ENCODE measurements around the gene ARF1.

ARF1 gene

DNA sequence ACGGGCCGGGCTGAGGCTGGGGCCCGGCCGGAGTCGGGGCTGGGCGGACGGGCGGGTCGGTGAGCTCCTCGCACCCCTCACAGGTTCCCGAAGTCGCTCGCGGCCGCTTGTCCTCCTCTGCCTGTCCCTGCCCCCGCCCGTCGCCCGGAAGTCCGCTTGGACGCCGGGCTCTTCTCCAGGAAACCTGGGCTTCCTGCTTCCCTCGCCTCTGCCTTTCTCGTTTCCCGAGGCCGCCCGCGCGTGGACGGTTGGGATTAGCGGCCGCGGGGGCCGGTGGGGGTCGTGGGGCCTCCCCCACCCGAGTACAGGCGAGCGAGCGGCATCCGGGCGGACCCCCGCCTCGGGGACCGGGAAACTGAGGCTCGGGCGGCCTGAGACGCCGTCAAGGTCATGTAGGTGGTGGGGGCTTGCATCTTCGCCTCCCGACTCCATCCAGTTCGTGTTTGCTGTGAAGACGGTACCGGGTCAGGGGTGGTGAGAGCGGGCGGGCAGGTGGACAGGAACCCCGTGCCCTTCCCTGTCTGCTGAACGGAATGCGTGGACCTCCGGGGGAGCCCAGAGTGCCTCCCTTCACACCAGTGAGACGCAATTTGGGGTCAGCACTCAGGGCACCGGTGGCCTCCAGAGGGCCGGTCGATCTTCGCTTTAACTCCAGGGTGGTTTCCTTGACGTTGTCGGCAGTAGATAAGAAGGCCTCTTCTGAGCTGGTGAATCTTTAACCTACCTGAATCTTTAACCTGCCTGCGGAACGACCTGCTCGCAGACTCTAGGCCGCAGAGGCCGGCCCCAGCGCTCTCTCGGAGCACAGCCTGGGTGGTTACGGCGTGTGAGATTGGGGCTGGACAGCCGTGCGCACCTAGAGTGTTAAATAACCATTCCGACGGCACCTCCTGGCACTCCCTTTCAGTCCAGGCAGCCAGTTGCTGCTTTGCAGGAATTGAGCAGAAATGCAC is 686 bp downstream of the ARF1 start:
- H3K9ac ChIP-seq (ENCODE audit: low read depth, low read length): peak overlapping the region; percentile 92
- peak overlapping the region; percentile 92 for H3K27ac ChIP-seq (ENCODE audit: low read depth, low read length)
- peaks cover 17% of the 10 kb centered on the region for H3K4me1 ChIP-seq (ENCODE audit: control insufficient read depth, insufficient read depth, low read length)
- H3K4me3 ChIP-seq (ENCODE audit: low read depth, low read length): peak overlapping the region; percentile 81
- peaks cover 16% of the 10 kb centered on the region for H3K27me3 ChIP-seq (ENCODE audit: control insufficient read depth, insufficient read depth, low read length)
- no peaks in the 10 kb centered on the region for H3K9me3 ChIP-seq (ENCODE audit: control insufficient read depth, insufficient read depth, low read length)
- H3K36me3 ChIP-seq (ENCODE audit: control insufficient read depth, insufficient read depth, low read length): peaks cover 13% of the 10 kb centered on the region

DNA sequence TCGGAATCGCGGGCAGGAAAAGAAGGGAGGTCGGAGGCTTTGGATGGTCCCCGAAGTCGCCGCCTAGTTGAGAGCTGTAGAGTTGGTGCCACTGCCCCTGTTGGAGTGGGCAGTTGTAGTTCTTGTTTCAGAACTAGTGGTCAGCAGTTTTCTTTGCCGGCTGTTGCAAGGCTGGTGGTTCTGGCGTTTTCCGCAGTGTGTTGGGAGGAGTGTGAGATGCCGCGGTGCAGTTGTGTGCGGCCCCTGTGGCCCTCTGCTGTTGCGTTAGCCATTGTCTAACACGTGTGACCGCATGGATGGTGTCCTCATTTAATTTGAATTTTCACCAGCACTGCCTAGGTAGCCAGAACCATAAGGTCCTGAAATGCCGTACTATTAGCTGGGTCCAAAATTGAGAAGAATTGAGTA is 1.4 kb downstream of the ARF1 start:
- H3K9me3 ChIP-seq (ENCODE audit: control insufficient read depth, insufficient read depth, low read length): no peaks in the 10 kb centered on the region
- peaks cover 9% of the 10 kb centered on the region for H3K27me3 ChIP-seq (ENCODE audit: control insufficient read depth, insufficient read depth, low read length)
- peaks cover 19% of the 10 kb centered on the region for H3K36me3 ChIP-seq (ENCODE audit: control insufficient read depth, insufficient read depth, low read length)
- H3K9ac ChIP-seq (ENCODE audit: low read depth, low read length): peak overlapping the region; percentile 92
- peak overlapping the region; percentile 81 for H3K4me3 ChIP-seq (ENCODE audit: low read depth, low read length)
- H3K27ac ChIP-seq (ENCODE audit: low read depth, low read length): peak overlapping the region; percentile 92
- H3K4me1 ChIP-seq (ENCODE audit: control insufficient read depth, insufficient read depth, low read length): peaks cover 17% of the 10 kb centered on the region

DNA sequence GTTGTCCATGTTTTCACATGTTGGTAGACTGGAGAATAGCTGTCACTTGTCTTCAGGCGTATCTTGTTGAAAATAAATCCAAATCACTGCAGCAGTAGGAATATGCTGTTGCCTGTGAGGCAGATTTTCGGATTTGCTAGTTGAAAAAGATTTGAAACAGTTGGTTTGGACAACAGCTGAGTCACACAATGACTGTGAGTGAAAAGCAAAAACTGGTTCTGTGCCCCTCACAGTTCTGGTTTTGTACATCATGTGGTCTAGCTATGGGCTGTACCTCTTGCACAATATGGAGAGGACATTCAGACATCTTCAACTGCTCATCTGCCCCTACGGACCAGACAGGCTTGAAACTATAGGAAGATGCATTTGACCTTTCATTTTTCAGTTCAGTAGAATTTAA is 1.8 kb downstream of the ARF1 start:
- Histone ChIP-seq H3K9ac (ENCODE audit: low read depth, low read length) (peak overlapping the region; percentile 92; the same call in 1 of the 2 replicates), H3K4me3 (ENCODE audit: low read depth, low read length) (peak overlapping the region; percentile 81), H3K36me3 (ENCODE audit: control insufficient read depth, insufficient read depth, low read length) (peaks cover 20% of the 10 kb centered on the region), H3K27me3 (ENCODE audit: control insufficient read depth, insufficient read depth, low read length) (peaks cover 4% of the 10 kb centered on the region; the same call in 1 of the 2 replicates), H3K4me1 (ENCODE audit: control insufficient read depth, insufficient read depth, low read length) (peaks cover 17% of the 10 kb centered on the region), H3K27ac (ENCODE audit: low read depth, low read length) (peak overlapping the region; percentile 51), H3K9me3 (ENCODE audit: control insufficient read depth, insufficient read depth, low read length) (no peaks in the 10 kb centered on the region)

DNA sequence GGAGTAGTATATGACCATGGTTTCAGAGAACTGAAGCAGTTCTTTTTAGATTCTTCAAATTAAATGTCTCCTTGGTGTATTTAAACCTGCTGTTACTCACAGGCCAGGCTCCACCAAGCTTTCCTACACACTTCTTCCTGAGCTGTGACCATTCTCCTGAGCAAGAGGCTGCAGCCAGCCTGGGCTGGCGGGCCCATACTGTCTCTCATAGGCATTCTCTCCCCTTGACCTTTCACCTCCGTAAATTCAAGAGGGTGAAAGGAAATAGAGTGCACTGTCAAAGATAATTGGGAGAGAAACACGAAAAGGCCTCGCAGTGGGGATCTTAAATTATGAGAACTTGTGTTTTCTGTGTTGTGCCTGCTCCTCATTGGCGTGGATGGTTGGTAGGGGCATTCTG is 2.3 kb downstream of the ARF1 start:
- no peaks in the 10 kb centered on the region for H3K27me3 ChIP-seq (ENCODE audit: control insufficient read depth, insufficient read depth, low read length)
- no peaks in the 10 kb centered on the region for H3K9me3 ChIP-seq (ENCODE audit: control insufficient read depth, insufficient read depth, low read length)
- peaks cover 22% of the 10 kb centered on the region for H3K36me3 ChIP-seq (ENCODE audit: control insufficient read depth, insufficient read depth, low read length)
- H3K9ac ChIP-seq (ENCODE audit: low read depth, low read length): no peak overlapping the region
- peak overlapping the region; percentile 81; the same call in 1 of the 2 replicates for H3K4me3 ChIP-seq (ENCODE audit: low read depth, low read length)
- H3K27ac ChIP-seq (ENCODE audit: low read depth, low read length): peak overlapping the region; percentile 51
- peaks cover 17% of the 10 kb centered on the region for H3K4me1 ChIP-seq (ENCODE audit: control insufficient read depth, insufficient read depth, low read length)

DNA sequence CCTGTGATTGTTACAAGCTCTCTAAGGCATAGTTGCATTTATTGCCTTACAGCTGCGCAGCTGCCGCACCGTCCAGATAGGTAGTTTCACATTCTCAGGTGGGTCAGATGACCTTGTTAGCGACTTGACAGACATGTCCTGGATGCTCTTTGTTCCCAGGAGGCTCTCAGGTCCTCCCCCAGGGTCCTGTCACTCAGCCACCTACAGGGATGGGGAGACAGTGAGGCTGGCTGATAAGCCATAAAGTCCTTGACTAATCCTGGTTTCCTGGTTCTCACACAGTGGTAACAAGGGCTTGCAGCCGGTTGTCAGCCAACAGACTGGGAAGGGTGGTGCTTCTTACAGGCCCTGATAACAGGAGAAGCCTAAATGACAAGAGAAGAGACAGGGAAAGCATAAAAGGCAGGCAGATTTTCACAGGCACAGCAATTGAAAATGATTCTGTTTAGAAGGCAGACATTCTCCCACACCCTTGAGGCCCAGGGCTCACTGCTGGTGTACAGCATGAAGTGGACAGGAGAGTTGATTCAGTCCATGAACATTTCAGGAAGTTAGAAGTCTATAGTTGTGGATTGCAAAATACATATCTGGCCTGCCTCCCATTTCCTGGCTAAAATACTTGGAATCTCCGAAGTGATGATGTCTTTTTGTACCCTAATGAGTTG is 2.9 kb downstream of the ARF1 start:
- Histone ChIP-seq H3K36me3 (ENCODE audit: control insufficient read depth, insufficient read depth, low read length) (peaks cover 22% of the 10 kb centered on the region), H3K4me3 (ENCODE audit: low read depth, low read length) (0 out of 2 replicates have a peak overlapping the region, but pooled peaks have one; percentile 81), H3K9ac (ENCODE audit: low read depth, low read length) (no peak overlapping the region), H3K27ac (ENCODE audit: low read depth, low read length) (peak overlapping the region; percentile 81), H3K9me3 (ENCODE audit: control insufficient read depth, insufficient read depth, low read length) (no peaks in the 10 kb centered on the region), H3K4me1 (ENCODE audit: control insufficient read depth, insufficient read depth, low read length) (peaks cover 17% of the 10 kb centered on the region), H3K27me3 (ENCODE audit: control insufficient read depth, insufficient read depth, low read length) (no peaks in the 10 kb centered on the region)

DNA sequence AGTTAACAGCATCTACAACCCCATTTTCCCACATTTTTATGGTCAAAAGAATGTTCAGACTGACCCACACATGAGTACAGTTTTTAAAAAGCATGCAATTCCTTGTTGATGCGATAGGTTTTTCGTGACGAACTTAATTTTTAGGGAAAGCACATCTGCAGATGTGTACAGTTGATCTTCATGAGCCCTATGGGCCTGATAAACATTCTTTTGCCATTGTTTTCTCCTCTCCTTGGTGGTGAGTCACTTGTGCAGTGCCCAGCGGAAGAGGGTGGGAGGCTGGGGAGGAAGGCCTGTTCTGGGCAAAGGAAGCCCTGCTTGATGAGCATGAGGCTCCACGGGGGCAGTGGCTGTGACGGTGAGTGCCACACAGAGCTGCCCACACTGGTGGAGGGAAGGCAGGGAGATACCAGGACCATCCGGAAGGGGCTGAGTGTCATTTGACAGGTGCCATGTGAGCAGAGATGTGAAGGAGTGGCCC is 5.3 kb downstream of the ARF1 start:
- H3K9me3 ChIP-seq (ENCODE audit: control insufficient read depth, insufficient read depth, low read length): no peaks in the 10 kb centered on the region
- peaks cover 15% of the 10 kb centered on the region for H3K4me1 ChIP-seq (ENCODE audit: control insufficient read depth, insufficient read depth, low read length)
- no peaks in the 10 kb centered on the region for H3K27me3 ChIP-seq (ENCODE audit: control insufficient read depth, insufficient read depth, low read length)
- no peak overlapping the region for H3K9ac ChIP-seq (ENCODE audit: low read depth, low read length)
- no peak overlapping the region for H3K27ac ChIP-seq (ENCODE audit: low read depth, low read length)
- H3K4me3 ChIP-seq (ENCODE audit: low read depth, low read length): no peak overlapping the region
- peaks cover 25% of the 10 kb centered on the region for H3K36me3 ChIP-seq (ENCODE audit: control insufficient read depth, insufficient read depth, low read length)

DNA sequence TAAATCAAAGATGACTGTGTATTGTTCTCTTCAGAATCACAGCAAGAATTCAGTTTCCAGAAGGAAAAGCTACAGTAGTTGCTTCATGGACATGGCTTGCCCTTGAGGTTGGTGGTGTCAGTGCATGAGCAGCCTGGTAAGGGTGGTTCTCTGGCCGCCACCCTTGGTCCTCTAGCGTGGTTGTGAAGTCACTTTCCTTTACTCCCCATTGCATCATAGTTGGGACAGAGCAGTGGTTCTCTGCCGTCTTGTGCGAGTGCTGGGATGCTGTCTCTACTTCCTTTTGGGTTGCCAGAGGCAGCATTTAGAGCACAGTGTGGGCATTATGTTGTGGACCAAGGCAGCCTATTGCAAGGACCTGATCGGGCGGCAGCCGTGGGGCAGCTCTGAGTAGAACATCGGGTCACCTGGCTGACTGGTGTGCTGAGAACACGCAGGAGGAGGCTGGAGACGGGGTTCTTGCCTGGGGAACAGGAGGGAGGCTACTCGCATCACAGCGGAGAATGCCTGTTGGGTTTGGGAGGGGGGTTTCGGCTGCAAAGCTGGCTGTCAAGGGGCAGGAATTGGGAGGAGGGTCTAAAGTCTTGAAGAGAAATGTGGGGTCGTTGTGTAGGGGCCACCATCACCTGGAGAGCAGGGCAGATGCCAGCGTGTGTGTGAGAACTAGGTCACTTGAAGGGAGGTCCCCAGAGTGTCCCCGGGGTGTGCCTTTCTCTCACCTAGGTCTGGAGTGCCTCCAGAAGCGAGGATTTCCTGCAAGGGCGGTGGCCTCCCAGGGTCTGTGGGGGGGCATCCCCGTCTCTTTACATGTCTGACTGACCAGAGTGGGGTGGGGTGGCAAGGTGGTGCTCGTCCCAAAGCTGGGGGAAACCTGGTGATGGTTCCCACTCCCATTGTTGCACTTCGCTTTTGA is 6.3 kb downstream of the ARF1 start:
- Histone ChIP-seq H3K27me3 (ENCODE audit: control insufficient read depth, insufficient read depth, low read length) (no peaks in the 10 kb centered on the region), H3K4me3 (ENCODE audit: low read depth, low read length) (no peak overlapping the region), H3K36me3 (ENCODE audit: control insufficient read depth, insufficient read depth, low read length) (peaks cover 25% of the 10 kb centered on the region), H3K4me1 (ENCODE audit: control insufficient read depth, insufficient read depth, low read length) (peaks cover 15% of the 10 kb centered on the region), H3K9ac (ENCODE audit: low read depth, low read length) (no peak overlapping the region), H3K9me3 (ENCODE audit: control insufficient read depth, insufficient read depth, low read length) (no peaks in the 10 kb centered on the region), H3K27ac (ENCODE audit: low read depth, low read length) (no peak overlapping the region)

DNA sequence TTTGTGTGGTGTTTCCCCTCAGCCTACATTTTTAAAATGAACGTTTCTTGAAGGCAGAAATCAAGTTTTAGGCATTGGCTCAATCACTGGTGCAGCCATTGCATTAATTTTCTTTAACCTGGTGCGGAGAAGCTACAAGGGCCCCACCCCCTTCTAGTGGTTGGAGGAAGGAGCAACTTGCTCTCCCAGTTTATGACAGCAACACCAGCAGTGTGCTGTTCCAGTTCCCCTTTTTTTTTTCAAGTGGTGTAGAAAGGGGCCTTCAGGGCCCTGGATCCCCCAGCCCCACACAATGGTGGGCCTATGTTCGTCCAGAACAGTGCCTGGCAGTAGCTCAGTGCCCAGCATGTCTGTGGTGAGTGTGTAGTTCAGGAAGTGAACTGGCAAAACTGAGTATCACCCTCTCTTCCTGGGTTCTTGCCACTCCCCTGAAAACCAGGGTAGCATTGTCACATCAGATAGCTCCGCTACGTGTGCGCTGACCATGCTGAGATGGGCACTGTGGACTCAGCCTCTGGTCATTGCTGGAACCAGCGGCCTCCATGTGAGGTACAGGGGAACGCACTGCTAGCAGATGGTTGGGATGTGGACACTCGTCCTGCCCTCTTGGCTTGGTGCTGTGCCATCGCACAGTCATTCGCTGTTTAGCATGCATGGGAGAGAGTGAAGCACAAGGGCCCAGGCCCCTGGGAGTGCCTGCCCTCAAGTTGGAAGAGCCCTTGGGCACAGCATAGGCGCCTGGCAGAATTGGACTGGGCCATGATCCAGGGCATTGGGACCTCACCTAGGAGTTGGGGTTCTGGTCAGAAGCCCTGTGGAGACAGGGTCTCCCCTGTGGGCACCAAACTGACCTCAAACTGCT is 7.2 kb downstream of the ARF1 start:
- Histone ChIP-seq H3K9ac (ENCODE audit: low read depth, low read length) (no peak overlapping the region), H3K27ac (ENCODE audit: low read depth, low read length) (no peak overlapping the region), H3K27me3 (ENCODE audit: control insufficient read depth, insufficient read depth, low read length) (no peaks in the 10 kb centered on the region), H3K4me3 (ENCODE audit: low read depth, low read length) (no peak overlapping the region), H3K36me3 (ENCODE audit: control insufficient read depth, insufficient read depth, low read length) (peaks cover 18% of the 10 kb centered on the region), H3K4me1 (ENCODE audit: control insufficient read depth, insufficient read depth, low read length) (peaks cover 6% of the 10 kb centered on the region), H3K9me3 (ENCODE audit: control insufficient read depth, insufficient read depth, low read length) (no peaks in the 10 kb centered on the region)

DNA sequence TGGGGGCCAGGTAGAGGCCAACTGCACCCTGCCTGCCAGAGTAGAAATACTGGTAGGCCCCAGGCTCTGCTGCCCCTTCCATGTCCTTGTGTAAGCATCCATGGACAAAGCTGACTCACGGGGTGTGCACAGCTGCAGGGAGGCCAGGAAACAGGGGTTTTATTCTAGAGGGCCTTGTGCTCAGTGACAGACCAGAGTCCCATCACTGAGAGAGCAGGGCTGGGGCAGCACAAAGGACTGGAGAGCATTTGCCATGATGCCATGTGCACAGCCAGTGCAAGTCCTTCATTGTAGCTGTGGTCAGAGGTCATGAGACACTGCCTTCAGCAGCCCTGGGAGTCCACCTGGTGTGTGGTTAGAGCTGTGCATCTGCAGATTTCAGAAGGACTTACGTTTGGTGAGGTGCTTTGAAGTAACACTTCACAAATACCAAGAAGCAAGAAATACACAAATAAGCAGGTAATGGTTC is 8.1 kb downstream of the ARF1 start:
- Histone ChIP-seq H3K9me3 (ENCODE audit: control insufficient read depth, insufficient read depth, low read length) (no peaks in the 10 kb centered on the region), H3K4me3 (ENCODE audit: low read depth, low read length) (no peak overlapping the region), H3K27ac (ENCODE audit: low read depth, low read length) (no peak overlapping the region), H3K36me3 (ENCODE audit: control insufficient read depth, insufficient read depth, low read length) (peaks cover 15% of the 10 kb centered on the region), H3K9ac (ENCODE audit: low read depth, low read length) (no peak overlapping the region), H3K27me3 (ENCODE audit: control insufficient read depth, insufficient read depth, low read length) (no peaks in the 10 kb centered on the region), H3K4me1 (ENCODE audit: control insufficient read depth, insufficient read depth, low read length) (no peaks in the 10 kb centered on the region)

DNA sequence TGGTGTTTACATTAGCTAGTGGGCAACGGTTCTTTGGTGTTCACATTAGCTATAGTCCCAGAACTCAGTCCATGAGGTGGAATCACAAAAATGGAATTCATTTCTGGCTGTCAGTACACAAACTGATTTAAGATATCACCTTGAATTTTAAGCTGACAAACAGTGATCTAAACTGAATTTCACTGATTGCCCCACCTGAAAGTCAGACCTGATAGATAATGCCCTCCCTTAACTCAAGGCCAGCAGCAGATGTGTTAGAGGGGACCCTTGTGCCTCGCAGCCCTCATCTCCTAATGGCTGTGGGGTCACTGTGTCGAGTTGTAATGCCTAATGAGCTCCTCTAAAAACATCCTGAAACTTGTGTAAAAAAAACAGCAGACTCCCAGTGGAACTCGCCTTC is 8.6 kb downstream of the ARF1 start:
- Histone ChIP-seq H3K4me1 (ENCODE audit: control insufficient read depth, insufficient read depth, low read length) (no peaks in the 10 kb centered on the region), H3K36me3 (ENCODE audit: control insufficient read depth, insufficient read depth, low read length) (peaks cover 15% of the 10 kb centered on the region), H3K27me3 (ENCODE audit: control insufficient read depth, insufficient read depth, low read length) (no peaks in the 10 kb centered on the region), H3K9me3 (ENCODE audit: control insufficient read depth, insufficient read depth, low read length) (no peaks in the 10 kb centered on the region), H3K9ac (ENCODE audit: low read depth, low read length) (no peak overlapping the region), H3K4me3 (ENCODE audit: low read depth, low read length) (no peak overlapping the region), H3K27ac (ENCODE audit: low read depth, low read length) (no peak overlapping the region)
